ENCODE results near the gene ICAM3.
"Not testable (repeated sequence)": the region's sequence is repeated elsewhere in the genome, so short reads cannot be mapped to it uniquely, and the experiment has no call there.

The ICAM3 gene, protein sequence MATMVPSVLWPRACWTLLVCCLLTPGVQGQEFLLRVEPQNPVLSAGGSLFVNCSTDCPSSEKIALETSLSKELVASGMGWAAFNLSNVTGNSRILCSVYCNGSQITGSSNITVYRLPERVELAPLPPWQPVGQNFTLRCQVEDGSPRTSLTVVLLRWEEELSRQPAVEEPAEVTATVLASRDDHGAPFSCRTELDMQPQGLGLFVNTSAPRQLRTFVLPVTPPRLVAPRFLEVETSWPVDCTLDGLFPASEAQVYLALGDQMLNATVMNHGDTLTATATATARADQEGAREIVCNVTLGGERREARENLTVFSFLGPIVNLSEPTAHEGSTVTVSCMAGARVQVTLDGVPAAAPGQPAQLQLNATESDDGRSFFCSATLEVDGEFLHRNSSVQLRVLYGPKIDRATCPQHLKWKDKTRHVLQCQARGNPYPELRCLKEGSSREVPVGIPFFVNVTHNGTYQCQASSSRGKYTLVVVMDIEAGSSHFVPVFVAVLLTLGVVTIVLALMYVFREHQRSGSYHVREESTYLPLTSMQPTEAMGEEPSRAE

DNA sequence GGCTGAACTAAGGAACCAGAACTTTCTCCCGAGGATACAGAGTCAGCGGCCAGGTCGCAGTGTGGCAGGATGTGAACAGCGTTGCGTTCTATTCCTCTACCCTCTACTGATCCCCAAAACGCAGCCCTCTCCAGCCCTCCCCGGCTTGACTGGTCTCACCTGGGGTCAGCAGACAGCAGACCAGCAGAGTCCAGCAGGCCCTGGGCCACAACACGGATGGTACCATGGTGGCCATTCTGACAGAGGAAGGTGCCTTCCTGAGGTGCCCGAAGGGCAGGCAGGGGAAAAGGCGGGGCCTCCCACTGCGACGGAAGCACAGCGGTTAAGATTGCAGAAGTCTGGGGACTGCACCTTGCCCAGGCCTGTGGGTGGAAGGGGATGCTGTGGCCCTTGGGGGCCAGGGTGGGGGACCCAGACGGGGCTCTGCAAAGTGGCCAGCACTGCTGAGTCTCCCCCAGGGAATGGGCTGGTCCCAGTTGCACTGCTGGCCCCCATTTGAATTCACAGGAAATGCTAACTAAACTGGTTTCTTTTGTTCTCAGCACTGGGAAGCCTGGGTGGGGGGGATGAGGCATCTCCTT, at the start of gene ICAM3:
TSS of gene ICAM3 (minus strand) at position 245 of the 581 bp plus-strand sequence. CDS start at position 235, 10 bp downstream.
- DNase-seq (ENCODE audit: low read depth in 2 of 2): peak; percentile 33 to 57

DNA sequence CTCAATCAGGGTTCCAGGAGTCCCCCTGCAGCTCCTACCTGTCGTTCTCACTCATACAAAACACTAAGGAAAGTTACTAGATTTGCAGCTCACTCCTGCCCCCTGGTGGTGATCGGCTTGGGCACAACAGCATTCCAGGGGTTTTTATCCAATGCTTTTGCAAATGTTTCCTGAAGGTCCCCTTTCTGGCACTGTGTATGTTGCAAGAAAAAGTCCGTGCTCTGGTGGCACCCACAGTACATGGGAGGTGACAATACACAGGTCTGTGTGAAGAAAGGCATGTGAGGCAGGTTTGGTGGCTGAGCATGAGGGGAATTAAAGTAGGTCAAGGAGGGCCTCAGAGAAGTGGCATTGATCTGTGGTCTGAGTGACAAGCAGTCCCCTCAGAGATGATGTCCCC, 49.5 kb upstream of the ICAM3 start:
- DNase-seq (ENCODE audit: low read depth in 2 of 2): peak; percentile 86 to 87

DNA sequence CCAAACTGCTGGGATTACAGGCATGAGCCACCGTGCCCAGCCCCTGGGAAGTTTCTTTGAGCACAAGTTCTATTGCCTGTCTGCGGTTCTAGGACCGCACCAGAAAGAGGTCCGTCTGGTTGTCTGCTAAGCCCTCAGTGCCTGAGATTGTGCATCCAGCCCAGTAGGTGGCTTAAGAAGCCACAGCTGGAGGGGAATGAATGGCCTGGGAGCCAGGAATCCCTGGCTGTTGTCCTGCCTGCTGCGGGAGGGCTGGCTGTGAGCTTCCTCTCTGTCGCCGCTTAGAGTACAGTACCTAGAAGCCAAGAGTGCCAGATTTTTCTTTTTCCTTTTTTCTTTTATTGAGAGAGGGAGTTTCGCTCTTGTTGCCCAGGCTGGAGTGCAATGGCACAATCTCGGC, 45.2 kb upstream of the ICAM3 start:
- DNase-seq (ENCODE audit: low read depth in 2 of 2): no peak

DNA sequence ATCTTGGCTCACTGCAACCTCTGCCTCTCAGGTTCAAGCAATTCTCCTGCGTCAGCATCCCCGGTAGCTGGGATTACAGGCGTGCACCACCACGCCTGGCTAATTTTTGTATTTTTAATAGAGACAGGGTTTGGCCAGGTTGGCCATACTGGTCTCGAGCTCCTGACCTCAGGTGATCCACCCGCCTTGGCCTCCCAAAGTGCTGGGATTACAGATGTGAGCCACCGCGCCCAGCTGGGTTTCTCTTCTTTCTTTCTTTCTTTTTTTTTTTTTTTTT, 43.7 kb upstream of the ICAM3 start:
- DNase-seq (ENCODE audit: low read depth in 2 of 2): not testable (repeated sequence)

DNA sequence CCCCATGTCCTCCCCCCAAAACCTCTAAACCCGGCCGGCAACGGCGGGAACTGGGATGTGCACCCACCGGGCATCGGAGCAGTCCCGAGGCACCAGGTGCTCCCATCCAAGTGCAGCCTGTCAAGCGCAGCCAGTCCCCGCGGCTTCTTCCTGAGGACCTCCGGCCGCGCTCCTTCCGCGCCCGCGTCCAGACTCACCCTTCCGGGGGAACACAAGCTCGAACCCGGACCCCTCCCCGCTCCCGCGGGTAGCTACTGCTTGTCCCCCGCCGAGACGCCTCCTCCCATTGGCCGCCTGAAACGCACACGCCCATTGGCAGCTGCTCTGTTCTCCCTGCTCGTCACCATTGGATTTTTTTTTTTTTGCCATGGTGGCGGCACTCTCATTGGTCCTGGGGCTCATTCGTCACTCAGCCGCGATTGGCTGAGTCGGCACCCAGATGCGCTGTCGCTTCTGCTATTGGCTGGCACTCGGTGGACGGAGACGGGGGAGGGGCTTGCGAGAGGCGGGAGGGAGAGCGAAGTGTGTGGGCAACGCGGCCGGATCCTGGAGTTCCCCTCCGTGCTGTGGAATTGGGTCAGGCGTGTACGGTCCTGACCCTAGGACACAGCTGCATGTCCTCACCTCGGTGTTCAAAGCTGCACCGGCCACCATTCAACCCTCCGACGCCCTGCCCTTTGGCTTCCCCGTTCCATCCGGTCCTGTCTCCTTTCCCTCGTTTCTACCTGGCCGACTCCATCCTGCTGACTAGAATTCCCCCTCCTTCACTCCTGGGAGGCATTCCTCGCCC, 41.1 kb upstream of the ICAM3 start, which contains the start of gene TYK2:
TSS of gene TYK2 (minus strand) at position 260 of the 790 bp plus-strand sequence. CDS start 2,166 bp downstream, outside the sequence.
- DNase-seq (ENCODE audit: low read depth in 2 of 2): peak; percentile 91 to 95

DNA sequence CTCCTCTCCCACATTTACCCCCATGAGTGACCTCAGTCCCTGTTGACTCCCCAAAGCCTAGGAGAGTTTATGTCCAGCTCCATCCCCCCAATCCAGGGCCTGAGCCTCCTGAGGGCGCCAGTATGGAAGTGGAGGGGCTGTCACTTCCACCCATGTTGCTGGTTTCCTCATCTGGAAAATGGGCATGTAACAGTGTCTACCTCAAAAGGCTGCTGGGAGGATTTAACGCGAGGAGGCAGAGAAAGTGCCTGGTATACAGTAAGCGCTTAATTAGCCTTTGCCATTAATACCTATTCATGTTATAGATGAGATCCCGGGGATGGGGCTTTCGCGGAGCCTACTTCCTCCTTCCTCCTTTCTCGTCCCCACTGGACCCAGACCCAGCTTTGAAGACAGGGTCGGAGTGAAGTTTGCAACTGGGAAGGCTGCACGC, 40.5 kb upstream of the ICAM3 start:
- no peak for DNase-seq (ENCODE audit: low read depth in 2 of 2)

DNA sequence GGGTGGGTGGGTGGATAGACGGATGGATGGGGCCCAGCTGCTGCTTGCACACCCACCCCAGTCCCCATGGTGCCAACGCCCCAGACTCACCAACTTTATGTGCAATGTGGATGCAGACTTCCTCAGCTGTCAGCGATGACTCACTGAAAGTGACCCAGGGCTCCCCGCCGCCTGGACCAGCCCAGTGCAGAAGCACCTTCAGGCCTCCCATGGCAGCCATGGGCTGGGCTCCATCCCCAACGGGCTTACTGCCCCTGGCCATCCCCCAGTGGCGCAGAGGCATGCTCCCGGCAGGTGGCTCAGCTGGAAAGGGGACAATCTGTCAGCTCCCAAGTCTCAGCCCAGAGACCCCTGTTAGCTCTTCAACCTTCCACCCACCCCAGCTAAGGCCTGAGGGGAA, 38.7 kb upstream of the ICAM3 start:
- no peak for DNase-seq (ENCODE audit: low read depth in 2 of 2)

DNA sequence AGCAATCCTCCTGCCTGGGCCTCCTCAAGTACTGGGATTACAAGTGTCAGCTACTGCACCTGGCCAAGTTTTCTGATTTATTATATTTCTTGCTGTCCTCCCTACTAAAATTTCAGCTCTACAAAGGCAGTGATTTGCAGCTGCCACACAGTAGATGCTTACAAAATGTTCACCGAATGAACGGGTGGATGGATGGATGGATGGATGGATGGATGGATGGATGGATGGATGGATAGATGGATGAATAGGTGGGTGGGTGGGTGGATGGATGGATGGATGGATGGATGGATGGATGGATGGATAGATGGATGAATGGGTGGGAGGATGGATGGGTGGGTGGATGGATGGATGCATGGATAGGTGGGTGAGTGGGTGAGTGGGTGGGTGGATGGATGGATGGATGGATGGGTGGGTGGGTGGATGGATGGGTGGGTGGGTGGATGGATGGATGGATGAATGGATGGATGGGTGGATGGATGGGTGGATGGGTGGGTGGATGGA, 37.8 kb upstream of the ICAM3 start:
- DNase-seq (ENCODE audit: low read depth in 2 of 2): not testable (repeated sequence)

DNA sequence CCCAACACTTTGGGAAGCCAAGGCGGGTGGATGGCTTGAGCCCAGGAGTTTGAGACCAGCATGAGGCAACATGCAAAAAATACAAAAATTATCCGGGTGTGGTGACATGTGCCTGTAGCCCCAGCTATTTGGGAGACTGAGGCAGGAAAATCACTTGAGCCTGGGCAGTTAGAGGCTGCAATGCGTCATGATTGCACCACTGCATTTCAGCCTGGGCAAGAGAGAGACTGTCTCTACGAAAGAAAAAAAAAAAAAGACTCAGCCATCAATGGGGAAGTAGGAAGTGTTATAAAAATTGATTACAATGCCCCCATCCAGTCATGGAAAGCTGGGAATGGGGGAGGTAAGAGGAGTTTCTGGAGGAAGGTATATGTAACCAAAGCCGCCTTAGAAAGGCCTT, 35.5 kb upstream of the ICAM3 start:
- DNase-seq (ENCODE audit: low read depth in 2 of 2): no peak

DNA sequence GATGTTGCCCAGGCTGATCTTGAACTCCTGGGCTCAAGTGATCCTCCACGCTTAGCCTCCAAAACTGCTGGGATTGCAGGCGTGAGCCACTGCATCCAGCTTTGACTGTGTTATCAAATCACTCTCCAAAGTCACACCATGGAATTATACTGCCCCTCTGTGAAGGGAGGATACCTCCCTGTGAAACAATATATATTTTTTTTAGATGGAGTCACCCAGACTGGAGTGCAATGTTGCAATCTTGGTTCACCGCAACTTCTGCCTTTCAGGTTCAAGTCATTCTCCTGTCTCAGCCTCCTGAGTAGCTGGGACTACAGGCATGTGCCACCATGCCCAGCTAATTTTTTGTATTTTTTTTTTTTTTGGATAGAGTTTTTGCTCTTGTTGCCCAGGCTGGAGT, 33.3 kb upstream of the ICAM3 start:
- DNase-seq (ENCODE audit: low read depth in 2 of 2): no peak

DNA sequence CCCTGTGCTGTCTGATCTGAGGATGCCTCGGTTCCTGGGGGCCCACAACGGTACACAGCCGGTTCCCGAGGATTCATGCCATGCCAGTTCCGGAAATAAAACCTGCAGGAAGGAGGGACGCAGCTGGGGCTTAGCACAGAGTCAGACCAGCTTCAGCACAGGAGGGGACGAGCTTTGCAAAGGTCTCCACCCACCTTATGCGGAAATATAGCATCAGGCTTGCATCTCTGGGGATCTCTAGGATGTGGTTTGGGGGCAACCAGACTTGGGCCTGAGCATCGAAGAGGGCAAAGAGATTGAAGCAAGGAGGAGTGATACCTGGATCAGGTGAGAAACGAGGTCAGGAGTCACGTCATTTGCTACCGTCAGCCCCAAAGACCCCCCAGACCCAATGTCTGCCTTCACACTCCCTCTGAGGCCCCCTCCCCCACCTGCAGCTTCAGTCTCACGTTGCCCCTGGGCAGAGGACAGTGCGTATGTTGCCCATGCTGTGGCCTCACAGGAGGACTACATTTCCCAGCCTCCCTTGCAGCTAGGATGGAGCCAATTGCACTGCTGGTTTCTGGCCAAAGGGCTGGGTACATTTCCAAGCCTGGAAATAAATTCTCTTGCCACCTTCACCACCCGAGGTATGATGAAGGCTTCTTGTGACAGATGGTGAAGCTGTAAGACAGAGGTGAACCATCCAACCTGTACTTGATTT, 28.8 kb upstream of the ICAM3 start:
- no peak for DNase-seq (ENCODE audit: low read depth in 2 of 2)

DNA sequence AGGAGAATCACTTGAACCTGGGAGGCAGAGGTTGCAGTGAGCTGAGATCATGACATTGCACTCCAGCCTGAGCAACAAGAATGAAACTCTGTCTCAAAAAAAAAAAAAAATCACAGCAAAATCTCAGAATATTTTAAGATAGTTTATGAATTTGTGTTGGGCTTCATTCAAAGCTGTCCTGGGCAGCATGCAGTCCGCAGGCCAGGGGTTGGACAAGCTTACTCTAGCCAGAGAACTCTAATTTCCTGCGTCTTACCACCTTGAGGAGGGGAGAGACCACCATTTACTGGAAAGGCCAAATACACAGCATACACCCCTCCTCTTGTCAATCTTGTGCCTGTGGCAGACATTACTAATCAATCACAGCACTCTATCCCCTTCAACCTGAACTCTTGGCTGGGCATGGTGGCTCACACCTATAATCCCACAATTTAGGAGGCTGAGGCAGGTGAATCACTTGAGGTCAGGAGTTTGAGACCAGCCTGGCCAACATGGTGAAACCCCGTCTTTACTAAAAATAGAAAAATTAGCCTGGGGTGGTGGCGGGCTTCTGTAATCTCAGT, 27.6 kb upstream of the ICAM3 start:
- DNase-seq (ENCODE audit: low read depth in 2 of 2): not testable (repeated sequence)

DNA sequence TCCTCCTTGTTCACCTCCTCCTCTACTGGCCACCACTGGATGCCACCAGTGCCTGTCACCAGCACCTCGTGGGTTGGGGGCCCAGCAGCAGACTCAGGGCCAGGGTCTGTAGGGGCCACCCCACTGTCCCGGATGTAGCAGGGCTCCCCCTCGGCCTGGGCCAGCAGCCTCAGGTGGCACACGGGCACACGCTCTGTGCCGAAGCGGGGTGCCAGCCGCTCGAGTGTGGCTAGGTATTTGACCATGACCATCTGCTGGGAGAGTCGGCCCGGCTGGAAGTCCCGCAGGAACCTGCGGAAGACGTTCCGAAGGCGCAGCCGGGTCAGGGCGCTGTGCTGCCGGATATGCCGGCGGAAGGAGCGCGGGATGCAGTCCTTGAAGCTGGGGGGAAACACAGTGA, 26.1 kb upstream of the ICAM3 start:
- no peak for DNase-seq (ENCODE audit: low read depth in 2 of 2)

DNA sequence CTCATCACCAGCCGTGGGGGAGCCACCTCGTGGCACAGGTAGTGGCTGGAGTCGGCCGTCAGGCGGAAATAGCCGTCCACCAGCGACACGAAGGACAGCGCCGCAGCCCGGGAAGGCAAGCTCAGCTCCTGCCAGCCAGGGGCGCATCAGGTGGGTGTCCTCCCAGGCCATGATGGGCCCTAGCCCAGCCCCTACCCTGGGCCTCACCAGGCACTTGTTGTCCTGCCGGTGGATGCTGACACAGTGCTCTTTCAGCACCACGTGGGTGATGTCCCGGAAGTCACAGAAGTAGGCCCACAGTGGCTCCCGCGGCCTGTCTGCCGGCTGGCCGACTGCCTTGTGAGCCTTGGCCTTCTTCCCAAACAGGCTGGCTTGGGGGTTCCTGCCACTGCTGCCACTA, 25.2 kb upstream of the ICAM3 start:
- DNase-seq (ENCODE audit: low read depth in 2 of 2): no peak

DNA sequence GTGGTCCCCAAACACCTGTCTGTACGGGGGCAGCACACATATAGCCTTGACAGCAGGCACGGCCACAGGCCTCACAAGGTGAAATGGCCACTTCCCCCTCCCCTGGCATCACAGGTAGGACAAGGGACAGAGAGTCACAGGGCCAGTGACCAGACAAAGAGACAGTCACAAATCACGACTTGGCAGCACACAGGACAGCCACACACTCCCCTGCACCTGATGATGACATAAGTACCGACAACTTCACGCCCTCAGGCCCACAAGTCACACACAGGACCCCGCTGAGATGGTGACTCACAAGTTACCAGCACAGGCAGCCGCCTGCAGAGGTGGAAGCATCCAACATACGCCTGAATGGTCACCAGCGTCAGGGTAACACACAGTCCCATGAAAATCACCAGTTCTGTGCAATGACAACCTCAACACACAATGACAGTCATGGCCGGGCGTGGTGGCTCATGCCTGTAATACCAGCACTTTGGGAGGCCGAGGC, 24.4 kb upstream of the ICAM3 start:
- DNase-seq (ENCODE audit: low read depth in 2 of 2): no peak

DNA sequence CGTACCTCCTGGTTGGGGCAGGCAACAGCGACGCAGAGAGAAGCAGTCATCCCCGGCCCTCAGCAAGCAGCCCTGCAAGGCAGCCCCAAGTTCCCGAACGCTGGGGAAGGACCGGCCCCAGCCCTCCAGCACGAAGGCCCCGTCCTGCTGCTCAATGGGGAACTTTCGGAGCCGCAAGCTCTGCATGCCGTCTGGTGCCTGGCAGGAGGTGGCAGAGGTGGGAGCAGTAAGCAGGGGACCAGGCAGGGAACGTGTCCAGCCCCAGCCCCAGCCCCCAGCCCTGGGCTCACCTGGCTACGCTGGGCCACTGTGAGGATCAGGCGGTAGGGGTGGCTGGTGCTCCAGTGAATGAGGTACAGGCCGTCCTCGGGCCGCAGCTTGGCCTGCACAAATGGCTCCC, 22.8 kb upstream of the ICAM3 start:
- DNase-seq (ENCODE audit: low read depth in 2 of 2): no peak

DNA sequence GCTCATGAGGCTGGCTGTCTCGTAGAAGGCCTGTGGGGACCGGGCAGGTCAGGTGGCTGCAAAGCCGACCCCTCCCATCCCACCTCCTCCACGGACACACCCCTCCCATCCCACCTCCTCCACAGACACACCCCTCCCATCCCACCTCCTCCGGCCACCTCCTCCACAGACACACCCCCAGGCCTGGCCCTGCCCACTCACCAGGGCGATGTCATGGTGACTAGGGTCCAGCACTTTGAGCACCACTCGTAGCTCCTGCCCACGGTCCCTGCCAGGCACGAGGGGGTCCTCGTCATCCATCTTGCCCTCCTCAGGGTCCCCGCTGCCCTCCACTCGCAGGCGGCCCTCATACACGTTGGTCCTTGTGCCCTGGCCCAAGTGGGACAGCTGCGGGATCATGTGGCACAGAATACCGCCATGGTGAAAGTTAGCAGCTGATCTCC, 22.2 kb upstream of the ICAM3 start:
- no peak for DNase-seq (ENCODE audit: low read depth in 2 of 2)

DNA sequence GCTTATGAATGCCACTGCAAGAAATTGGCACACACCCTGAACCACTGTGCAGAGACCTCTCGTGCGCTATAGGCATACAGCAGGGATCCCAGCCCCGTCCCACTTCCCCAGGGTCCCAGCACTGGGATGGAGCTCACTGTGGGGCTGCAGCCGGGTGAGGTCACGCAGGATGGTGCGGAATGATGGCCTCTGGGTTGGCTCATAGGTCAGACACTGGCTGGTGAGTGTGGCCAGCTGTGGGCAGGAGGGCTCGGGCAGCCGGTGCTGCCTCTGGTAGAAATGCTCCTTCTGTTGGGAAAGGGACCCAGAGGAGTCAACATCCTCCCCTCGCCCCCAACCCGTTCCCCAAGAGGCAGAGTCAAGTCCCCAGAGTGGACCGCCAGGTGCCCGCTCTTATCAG, 17.0 kb upstream of the ICAM3 start:
- DNase-seq (ENCODE audit: low read depth in 2 of 2): no peak

DNA sequence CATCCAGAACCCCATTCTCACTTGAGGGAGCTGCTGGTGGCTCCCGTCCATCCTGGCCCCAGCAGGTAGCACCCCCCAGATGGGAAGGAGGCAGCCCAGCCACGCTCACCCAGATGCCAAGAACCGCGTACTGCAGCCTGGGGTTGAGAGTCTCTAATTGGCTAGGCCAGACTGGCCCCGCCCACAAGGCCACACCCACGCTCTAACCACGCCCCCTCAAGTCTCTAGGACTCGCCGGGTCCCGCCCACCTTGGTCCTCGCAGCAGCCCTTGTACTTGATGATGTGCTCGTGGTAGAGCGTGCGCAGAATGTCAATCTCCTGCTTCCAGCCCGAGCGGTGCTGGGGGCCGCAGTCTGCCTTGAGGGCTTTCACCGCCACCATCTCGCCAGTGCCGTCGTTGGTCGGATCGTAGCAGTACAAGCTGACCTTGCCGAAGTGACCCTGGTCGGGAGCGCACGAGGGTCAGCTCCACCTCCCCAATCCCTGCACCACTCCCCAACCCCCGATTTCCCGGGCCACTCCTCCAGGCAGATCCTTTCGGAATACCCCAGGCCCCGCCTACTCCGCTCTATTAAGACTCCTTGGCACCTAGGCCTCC, 14.5 kb upstream of the ICAM3 start:
- DNase-seq (ENCODE audit: low read depth in 2 of 2): peak in 1 of 2 donors; percentile 37

All from stimulated activated CD4-positive, alpha-beta T cell treated with anti-CD3 and anti-CD28 coated beads, Interleukin-1b, Interleukin-23, amount 100 ng/mL, for 4 hours (primary cell).